ENCODE data around the gene DYNC1I1.

The DYNC1I1 gene

DNA sequence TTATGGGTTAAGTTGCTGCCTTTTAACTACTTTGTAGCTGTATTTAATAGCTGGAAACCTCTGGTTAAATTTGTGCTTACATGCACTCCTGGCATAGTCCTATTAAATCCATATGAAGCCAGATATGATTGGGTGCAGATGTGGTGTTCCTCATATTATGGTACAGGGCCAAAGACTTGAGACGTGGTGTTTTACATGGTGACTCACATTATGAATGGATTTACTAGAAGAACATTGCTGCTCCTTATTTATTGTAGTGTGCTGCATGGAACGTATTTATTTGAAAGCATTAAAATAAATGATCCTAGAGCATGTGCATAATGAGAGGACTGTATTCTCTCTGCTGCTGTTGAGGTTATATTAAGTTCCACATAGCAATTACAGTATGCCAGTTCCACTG is 325.5 kb downstream of the DYNC1I1 start:
- no peak for DNase-seq

DNA sequence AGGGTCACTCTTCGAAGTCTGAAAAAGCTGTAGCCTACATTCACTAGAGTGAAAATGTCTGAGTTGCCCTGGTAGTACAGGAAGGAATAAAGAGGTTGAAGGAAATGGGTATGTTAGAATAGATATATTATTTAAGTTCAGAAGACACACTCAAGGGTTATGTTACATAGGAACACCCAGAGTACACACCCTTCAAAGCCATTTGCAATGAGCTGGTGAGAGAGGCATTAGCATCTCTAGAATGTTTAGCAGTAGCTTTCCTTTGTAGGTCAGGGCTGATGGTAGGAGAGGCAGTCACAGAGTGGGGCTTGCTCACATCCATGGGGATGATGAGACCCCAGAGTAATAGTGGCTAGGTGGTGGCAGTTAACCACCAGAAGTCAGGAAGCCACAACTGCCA is 328.4 kb downstream of the DYNC1I1 start:
- no peak for DNase-seq

DNA sequence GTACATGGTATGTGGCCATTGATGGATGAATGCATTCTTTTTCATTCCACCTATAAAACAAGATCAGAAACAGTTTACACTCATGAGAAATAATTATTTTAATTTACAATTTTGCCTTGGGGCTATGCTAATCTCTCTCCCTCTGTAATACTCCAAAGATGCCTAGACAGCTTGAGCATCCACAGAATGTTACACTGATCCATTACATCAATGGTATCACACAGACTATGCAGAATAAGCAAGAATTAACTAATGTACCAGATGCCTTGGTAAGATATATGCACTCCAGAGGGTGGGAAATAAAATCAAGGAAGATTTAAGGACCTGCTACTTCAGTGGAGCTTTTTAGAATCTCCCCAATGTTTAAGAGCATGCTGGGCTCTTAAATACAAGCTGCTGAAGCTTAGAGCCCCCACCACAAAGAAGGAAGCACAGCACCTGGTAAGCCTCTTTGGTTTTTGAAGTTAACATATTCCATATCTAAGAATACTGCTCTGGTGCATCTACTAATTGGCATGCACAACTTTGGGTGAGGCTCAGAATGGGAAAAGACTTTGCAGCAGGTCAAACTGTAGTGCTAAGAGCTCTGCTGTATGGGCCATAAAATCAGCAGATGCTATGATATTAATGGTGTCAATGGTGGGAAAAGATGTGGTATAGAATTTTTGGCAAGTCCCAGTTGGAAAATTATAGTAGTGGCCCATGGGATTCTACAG is 329.9 kb downstream of the DYNC1I1 start:
- DNase-seq = no peak

DNA sequence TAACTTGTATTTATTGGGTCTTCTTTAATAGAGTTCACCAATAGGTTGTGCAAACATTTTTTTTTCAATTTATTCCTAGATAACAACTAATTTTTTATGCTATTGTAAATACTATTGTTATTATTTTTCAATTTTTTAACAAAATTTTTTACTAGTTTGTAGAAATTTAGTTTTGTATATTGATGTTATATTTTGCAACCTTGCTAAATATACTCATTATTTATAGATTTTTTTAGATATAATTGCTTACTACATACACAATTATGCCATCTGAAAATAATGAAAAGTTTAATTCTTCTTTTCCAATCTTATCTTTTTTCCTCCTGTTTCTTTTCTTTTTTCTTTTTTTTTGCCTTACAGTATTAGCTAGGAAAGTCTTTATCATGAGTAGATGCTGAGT is 332.6 kb downstream of the DYNC1I1 start:
- no peak for DNase-seq

DNA sequence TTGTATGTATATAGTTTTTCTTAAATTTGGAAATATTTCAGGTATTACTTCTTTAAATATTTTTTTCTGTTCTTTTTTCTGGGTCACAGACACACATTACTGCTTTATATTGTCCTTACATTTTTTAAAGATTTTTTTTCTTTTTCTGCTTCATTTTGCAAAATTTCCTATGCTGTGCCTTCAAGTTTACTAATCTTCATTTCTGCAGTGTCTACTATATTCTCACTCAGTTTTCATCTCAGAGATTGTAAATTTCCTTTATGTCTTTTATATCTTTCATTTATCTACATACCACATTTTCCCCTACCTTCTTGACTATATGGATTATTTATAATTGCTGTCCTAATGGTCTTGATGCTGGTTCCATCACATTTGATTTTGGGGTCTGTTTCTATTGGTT is 339.1 kb downstream of the DYNC1I1 start:
- DNase-seq = no peak

DNA sequence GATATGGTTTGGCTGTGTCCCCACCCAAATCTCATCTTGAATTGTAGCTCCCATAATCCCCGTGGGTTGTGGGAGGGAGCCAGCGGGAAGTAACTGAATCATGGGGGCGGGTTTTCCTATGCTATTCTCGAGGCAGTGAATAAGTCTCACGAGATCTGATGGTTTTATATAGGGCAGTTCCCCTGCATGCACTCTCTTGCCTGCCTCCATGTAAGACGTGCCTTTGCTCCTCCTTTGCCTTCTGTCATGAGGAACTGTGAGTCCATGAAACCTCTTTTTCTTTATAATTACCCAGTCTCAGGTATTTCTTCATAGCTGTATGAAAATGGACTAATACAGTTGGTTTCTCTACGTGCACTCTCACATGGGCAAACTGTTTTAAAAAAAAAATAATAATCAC is 341.8 kb downstream of the DYNC1I1 start:
- DNase-seq = no peak

DNA sequence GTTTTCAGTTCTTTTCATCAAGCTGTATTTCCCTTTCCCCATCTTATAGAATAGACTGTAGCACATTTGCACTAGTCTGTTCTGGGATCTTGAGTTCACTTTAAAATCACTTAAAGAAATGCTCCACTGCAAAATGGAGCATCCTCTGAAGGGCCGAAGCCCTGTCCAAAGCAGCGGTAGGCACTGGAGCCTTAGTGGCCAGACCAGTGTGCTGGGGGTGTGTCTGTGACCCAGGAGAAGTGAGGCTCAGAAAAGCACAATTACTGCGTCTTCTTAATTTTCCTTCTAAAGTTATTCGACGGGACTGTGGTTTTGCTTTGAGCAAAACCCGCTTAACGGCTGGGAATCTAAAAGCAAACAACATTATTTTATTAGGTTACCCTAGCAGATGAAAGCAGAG is 343.8 kb downstream of the DYNC1I1 start:
- DNase-seq = no peak

DNA sequence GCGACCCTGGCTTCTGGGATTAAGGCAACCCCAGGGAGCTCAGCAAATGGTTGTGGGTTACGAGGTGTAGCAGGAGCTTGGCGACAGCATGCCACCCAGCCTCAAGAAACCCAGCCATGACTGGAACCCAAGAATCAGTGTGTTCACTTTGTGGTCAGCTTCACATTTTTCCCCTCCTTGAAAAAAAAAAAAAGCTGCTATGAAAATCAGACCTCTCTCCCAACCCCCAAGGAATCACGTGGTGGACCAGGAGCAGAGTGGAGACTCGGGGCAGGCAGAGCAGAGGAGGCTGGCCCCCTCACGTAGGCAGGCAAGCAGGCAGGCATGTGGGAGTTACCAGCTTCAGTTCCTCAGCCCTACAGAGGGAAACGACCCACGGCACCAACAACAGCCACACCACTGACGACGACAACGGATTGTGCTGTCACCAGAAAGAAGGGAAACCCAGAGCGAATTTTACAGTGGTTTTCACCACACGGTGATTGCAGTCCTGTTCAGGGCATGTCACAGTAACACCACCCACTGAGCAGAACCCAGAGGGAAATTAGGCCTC is 346.2 kb downstream of the DYNC1I1 start:
- no peak for DNase-seq

DNA sequence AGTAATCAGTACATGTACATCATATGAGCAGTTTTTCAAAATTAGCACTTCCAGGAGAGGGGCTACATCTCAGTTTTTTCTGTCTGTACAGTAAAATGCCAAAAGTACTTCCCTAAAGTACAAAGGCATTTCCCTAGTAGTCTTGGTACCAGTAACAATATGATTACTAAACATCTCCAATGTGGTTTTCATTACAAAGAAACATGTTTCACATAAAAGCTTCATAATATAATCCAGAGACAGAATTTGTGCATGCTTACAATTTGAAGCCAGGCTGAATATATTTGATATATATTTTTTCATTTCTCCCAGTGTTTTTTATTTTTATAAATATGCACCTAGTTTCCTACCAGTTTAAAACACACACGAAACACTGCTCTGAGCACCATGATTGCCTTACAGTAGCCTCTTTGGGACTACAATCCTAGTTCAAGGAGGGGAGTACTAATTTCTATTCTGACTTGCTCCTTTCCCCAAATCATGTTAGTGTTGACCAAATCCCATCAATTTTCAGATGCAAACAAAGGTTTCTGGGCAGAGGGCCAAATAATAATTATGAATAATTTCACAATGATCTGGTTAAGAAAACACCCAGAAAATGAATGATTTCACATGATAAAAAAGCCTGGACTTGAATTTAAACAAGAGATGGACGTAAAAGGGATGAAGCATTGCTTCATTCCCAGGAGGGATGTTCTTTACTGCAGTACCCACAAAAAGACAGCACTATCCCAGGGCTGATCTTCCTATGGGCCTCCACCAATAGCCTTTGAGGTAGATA is 348.3 kb downstream of the DYNC1I1 start:
- DNase-seq = no peak

DNA sequence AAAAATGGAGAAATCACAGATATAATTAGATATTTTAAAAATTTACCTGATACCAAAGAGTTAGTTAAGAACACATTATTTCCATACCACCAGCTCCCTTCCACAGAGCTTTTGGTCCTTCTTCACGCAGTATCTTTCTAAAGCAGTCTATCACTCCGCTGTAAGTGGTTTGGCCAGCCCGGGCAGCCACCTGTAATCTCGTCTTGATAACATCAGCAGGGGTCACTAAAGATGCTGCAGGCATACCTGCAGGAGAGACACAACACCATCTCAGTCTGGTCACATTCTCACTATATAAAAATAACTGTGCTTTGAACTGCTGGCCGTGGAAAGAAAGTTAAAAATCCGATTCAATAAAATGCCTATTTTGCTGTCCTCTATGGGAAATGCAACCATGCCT is 349.4 kb downstream of the DYNC1I1 start:
- no peak for DNase-seq

DNA sequence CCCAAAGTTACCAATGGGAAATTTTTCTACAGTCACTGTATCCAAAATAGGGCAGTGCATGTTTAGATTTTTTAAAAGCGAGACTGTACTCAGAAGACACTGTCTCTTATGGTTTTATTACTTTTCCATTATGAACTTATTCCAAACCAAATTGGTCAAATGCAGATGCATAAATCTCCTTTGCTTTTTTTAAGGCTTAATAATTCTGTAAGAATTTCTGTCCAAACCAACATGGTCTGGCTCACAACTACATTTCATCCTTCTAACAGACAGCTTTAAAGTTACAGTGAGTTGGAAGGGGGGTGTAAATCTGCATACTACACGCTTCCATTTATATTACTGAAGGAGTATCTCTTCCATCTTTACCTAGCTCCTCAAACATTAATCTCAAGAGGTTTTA is 350.4 kb downstream of the DYNC1I1 start:
- DNase-seq = no peak

DNA sequence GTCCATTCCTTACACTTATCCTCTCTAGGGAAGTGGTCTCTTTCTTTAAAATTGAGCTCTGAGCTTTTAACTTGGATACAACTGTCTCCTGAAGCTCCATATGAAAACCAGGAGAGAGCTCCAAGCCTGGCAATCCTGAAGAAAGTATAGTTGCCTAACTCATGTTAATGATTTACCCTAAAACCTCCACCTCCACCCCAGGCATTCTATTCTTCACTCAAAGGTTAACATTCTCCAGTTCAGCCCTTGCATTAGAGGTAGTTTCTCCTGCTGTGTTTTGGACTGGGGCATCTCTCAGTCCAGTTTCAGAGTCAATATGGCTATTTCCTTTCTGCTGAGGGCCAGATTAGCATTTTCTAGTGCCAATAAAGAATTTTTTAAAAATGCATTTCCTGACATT is 354.0 kb downstream of the DYNC1I1 start:
- no peak for DNase-seq

DNA sequence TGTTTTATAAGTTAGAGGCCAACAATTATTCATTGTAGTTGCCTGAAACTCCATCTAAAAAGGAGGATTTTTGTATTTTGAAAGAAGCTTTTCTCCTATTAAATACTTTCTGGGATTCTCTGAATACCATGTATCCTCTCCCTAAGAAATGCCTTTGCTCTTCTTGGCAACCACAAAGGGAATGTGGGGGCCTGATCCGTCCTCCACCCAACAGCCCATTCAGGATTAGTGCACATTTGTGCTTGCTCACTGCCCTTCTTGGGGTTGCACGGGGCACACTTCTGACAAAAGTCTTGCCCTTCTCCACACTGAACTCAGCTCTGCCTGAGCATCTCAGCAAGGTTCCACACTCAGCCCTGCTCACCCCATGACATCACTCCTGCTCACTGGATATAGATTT is 355.4 kb downstream of the DYNC1I1 start:
- DNase-seq = no peak

DNA sequence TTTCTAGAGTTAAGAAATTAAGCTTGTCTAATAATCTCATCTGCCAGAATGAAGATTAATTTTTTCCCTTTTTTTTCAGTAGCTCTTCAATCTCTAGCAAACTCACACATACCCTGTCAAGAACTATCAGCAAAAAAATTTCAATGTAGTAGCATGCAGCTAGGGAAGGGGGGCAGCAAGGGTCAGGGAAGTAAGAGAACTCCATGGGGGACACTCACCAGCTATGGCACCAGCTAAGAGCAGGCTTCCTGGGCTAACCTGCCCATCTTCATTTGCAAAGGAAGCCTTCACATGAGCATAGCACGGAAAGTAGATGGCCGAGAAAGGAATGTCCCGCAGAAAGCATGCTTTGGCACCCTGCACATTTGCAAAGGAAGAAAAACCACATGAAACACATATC is 359.2 kb downstream of the DYNC1I1 start:
- no peak for DNase-seq

DNA sequence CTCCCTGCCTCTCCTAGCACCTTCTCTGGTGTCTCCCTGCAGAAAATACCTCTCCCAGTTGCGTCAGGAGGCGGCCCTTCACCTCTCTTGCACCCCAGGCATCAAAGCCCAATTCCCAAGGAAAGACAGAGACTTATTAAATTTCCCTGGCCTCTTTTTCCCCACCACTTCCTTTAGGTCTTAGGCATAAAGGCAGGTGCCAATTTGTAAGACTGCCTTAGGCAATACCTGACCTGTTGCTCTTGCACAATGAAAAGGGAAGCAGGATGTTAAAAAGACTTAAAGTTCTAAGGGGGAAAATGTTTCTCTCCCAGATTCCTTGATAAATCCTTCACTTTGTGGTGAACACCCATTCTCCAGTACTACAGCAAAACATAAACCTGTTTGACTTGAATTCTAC is 362.9 kb downstream of the DYNC1I1 start:
- DNase-seq = no peak

DNA sequence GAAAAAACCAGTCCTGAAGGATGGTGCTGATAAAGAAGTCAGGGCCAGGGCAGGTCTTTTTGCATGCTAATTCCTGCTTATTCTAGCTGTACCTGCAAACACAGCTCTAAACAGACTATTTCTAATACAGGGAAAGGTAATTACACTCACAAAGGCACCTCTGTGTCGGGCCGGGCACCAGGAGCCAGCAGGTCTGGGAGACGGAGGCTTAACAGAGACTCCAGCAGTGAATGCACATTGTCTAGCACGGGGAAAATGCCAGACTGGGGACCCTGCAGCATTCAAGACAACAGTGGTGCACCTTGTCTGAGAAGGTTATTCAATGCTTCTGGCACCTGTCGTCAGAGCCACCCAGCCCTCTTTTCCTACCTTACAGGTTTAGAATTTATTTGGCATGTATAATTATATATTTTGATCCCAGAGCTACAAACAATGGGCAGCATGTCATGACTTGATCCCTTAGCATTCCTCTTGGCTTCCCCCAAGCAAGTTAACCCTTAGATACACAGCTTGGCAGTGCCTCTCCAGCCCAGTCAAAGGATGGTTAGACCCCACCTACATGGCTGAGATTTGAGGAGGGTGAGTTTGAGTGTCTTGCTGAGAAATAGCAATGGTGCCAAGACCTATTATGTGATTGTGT is 364.4 kb downstream of the DYNC1I1 start:
- no peak for DNase-seq

DNA sequence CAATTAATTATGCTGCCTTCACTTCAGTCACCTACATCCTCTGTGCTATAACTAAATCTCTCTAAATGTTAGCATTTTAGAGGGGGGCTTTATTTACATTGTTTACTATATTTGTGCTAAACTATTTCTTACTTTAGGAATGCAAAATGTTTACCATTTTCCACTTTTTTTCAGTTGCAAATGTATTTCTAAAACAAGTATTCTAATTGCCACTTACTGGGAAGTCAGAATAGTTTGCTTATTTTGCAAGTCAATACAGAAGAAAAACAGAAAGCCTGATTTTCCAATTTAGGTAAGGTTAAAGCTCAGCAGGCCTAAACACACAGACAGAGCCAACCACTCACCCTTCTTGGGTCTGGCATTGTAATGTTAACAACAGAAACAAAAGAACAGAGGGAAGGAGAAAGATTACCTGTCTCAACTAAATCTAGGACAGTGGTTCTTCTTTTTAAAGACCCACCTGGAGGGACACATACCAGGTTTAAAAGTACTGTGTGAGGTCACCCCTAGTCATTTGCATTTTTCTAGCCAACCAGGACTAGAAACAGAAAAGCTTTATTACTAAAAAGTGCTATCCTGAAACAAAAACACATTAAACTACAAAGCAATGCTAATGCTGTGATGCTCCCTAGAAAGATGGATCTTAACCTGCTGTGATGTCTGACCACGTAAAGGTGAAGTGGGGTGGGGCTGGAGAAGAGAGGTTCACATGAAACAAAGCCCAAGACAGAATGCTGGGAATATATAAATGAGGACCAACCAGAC is 371.3 kb downstream of the DYNC1I1 start:
- no peak for DNase-seq

DNA sequence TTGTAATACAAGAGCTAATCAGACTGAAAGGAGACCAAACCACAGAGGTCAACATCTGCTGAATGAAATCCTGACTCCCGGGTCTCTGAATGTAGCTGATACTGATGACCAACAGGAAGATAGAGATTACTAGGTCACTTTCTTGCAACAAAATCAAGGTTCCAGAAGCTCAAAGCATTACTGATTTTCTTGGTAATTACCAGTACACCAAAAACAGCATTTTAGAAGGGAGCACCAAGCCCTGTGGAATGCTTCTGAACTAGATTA is 371.8 kb downstream of the DYNC1I1 start:
- no peak for DNase-seq

Data from stimulated activated naive CD4-positive, alpha-beta T cell (primary cell).